ENCODE data around the gene RAMP1. TPM values are rescaled to one million over a fixed set of nuclear protein-coding genes. Genes with fewer than 3 reads are reported as not detected.

RAMP1 gene
- total RNA-seq: 3.1 and 4.4 TPM in 2 replicates

- DNase-seq (ENCODE audit: low read depth): no peak
- Histone ChIP-seq H3K4me3 (ENCODE audit: low read depth, low read length) (peak within 1 kb of the TSS; percentile 39), H3K36me3 (ENCODE audit: control insufficient read depth, insufficient read depth, low read length) (no peaks in the 10 kb centered on the region), H3K27me3 (ENCODE audit: control insufficient read depth, insufficient read depth, low read length) (no peaks in the 10 kb centered on the region)
- TF ChIP-seq CTCF (IDR thresholded peaks at IDR 0.05; ENCODE audit: insufficient read depth, low read length, poor library complexity, severe bottlenecking): no peak
Measured at GRCh38 chr2:237859533-237860272, at the start of gene RAMP1. Gene RAMP1, plus strand, starts transcription at chr2:237859623. Its CDS starts 53 bp downstream, at chr2:237859676.

- Histone ChIP-seq H3K4me3 (ENCODE audit: low read depth, low read length) (no peak overlapping the region), H3K36me3 (ENCODE audit: control insufficient read depth, insufficient read depth, low read length) (no peaks in the 10 kb centered on the region), H3K27me3 (ENCODE audit: control insufficient read depth, insufficient read depth, low read length) (peaks cover under 1% of the 10 kb centered on the region)
- TF ChIP-seq CTCF (IDR thresholded peaks at IDR 0.05; ENCODE audit: insufficient read depth, low read length, poor library complexity, severe bottlenecking): no peak
- DNase-seq (ENCODE audit: low read depth): no peak
Measured at GRCh38 chr2:237815637-237816036, 43.8 kb upstream of the RAMP1 start.

- no peak for TF ChIP-seq CTCF (IDR thresholded peaks at IDR 0.05; ENCODE audit: insufficient read depth, low read length, poor library complexity, severe bottlenecking)
- Histone ChIP-seq H3K4me3 (ENCODE audit: low read depth, low read length) (no peak overlapping the region), H3K27me3 (ENCODE audit: control insufficient read depth, insufficient read depth, low read length) (no peaks in the 10 kb centered on the region), H3K36me3 (ENCODE audit: control insufficient read depth, insufficient read depth, low read length) (no peaks in the 10 kb centered on the region)
- DNase-seq (ENCODE audit: low read depth): no peak
Measured at GRCh38 chr2:237816531-237816930, 42.9 kb upstream of the RAMP1 start.

- DNase-seq (ENCODE audit: low read depth): peak; percentile 19
- Histone ChIP-seq H3K27me3 (ENCODE audit: control insufficient read depth, insufficient read depth, low read length) (no peaks in the 10 kb centered on the region), H3K4me3 (ENCODE audit: low read depth, low read length) (no peak overlapping the region), H3K36me3 (ENCODE audit: control insufficient read depth, insufficient read depth, low read length) (no peaks in the 10 kb centered on the region)
- no peak for TF ChIP-seq CTCF (IDR thresholded peaks at IDR 0.05; ENCODE audit: insufficient read depth, low read length, poor library complexity, severe bottlenecking)
Measured at GRCh38 chr2:237818066-237818473, 41.4 kb upstream of the RAMP1 start.

- TF ChIP-seq CTCF (IDR thresholded peaks at IDR 0.05; ENCODE audit: insufficient read depth, low read length, poor library complexity, severe bottlenecking): no peak
- Histone ChIP-seq H3K27me3 (ENCODE audit: control insufficient read depth, insufficient read depth, low read length) (no peaks in the 10 kb centered on the region), H3K4me3 (ENCODE audit: low read depth, low read length) (no peak overlapping the region), H3K36me3 (ENCODE audit: control insufficient read depth, insufficient read depth, low read length) (no peaks in the 10 kb centered on the region)
- DNase-seq (ENCODE audit: low read depth): no peak
Measured at GRCh38 chr2:237819231-237819630, 40.2 kb upstream of the RAMP1 start.

- no peak for TF ChIP-seq CTCF (IDR thresholded peaks at IDR 0.05; ENCODE audit: insufficient read depth, low read length, poor library complexity, severe bottlenecking)
- Histone ChIP-seq H3K36me3 (ENCODE audit: control insufficient read depth, insufficient read depth, low read length) (no peaks in the 10 kb centered on the region), H3K27me3 (ENCODE audit: control insufficient read depth, insufficient read depth, low read length) (no peaks in the 10 kb centered on the region), H3K4me3 (ENCODE audit: low read depth, low read length) (no peak overlapping the region)
- no peak for DNase-seq (ENCODE audit: low read depth)
Measured at GRCh38 chr2:237820421-237820820, 39.0 kb upstream of the RAMP1 start.

Measured in kidney epithelial cell (primary cell).